GM18870 (cell line): ENCODE results near the gene AGTR1.

Source experiments
- ATAC-seq: cut with Tn5 transposase; IDR thresholded peaks from one replicate; pipeline ENCODE4 v1.9.1; 2021; ENCODE audit warnings: moderate library complexity; ENCODE audit not compliant: unreplicated experiment

AGTR1 gene

GRCh38 chr3:148697306-148698189 lies at the start of gene AGTR1:
TSS of gene AGTR1 (plus strand) at chr3:148697903. CDS start at chr3:148741036, 43,133 bp downstream.
- ATAC-seq: no peak

GRCh38 chr3:148648685-148649352 lies 48.9 kb upstream of the AGTR1 start:
- no peak for ATAC-seq

GRCh38 chr3:148651549-148651948 lies 46.2 kb upstream of the AGTR1 start:
- ATAC-seq: no peak

- no peak for ATAC-seq
These were observed 43.3 kb upstream of the AGTR1 start for GRCh38 chr3:148654433-148654832.

GRCh38 chr3:148657470-148657869 lies 40.2 kb upstream of the AGTR1 start:
- no peak for ATAC-seq

GRCh38 chr3:148659512-148659911 lies 38.2 kb upstream of the AGTR1 start:
- ATAC-seq: no peak

- ATAC-seq: no peak
These were observed 17.4 kb upstream of the AGTR1 start for GRCh38 chr3:148680289-148680688.

GRCh38 chr3:148681080-148681479 lies 16.6 kb upstream of the AGTR1 start:
- no peak for ATAC-seq

- ATAC-seq: no peak
These were observed 14.7 kb upstream of the AGTR1 start for GRCh38 chr3:148682997-148683396.

GRCh38 chr3:148694116-148694515 lies 3.6 kb upstream of the AGTR1 start:
- no peak for ATAC-seq

- ATAC-seq: no peak
These were observed 597 bp downstream of the AGTR1 start for GRCh38 chr3:148698190-148698810.

GRCh38 chr3:148705314-148705713 lies 7.6 kb downstream of the AGTR1 start:
- no peak for ATAC-seq

GRCh38 chr3:148707601-148708380 lies 10.1 kb downstream of the AGTR1 start:
- no peak for ATAC-seq

- ATAC-seq: no peak
These were observed 10.7 kb downstream of the AGTR1 start for GRCh38 chr3:148708409-148708808.

GRCh38 chr3:148709560-148710253 lies 12.0 kb downstream of the AGTR1 start:
- ATAC-seq: no peak

GRCh38 chr3:148710665-148711064 lies 13.0 kb downstream of the AGTR1 start:
- ATAC-seq: no peak

- no peak for ATAC-seq
These were observed 14.4 kb downstream of the AGTR1 start for GRCh38 chr3:148711981-148712666.

GRCh38 chr3:148714521-148714920 lies 16.8 kb downstream of the AGTR1 start:
- ATAC-seq: no peak

- ATAC-seq: no peak
These were observed 19.0 kb downstream of the AGTR1 start for GRCh38 chr3:148716657-148717056.
